T follicular helper cell (primary cell): Measurements from ENCODE around the gene TICRR.

Experiments used
- DNase-seq: peaks from one replicate; pipeline ENCODE4 v3.0.0-alpha.2; 2020; ENCODE audit warnings: low read depth

TICRR gene

DNA sequence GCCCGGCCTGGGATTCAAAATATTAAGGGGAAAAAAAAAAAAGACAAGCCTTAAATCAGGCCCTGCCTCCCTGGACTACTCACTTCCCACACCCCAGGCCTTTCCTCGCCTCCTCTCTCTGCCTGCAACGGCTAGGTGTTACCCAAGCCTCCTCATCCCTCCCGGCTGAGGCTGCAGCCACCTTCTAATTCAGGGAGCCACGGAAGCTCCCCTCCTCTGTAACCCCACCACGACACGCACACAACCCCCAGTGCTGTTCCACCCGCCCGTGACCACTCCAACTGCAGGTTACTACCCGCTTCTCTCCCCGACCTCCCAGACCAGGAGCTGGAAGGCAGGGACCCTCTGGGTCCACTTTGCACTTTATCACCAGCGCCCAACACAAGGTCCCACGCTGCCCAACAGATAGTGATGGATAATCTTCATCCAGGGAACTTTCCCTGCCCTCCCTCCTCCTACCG lies 79.1 kb downstream of the TICRR start:
- no peak for DNase-seq

- no peak for DNase-seq
Measured at GRCh38 chr15:89654847-89655805, 79.9 kb downstream of the TICRR start, which contains the start of gene KIF7. KIF7 (minus strand) TSS chr15:89655467; CDS start chr15:89652930, 2,537 bp downstream.

- no peak for DNase-seq
Measured at GRCh38 chr15:89656116-89656815, 81.0 kb downstream of the TICRR start.

GRCh38 chr15:89657686-89658200 lies 82.5 kb downstream of the TICRR start:
- DNase-seq, result no peak

GRCh38 chr15:89659295-89659694 lies 84.0 kb downstream of the TICRR start:
- no peak for DNase-seq

DNA sequence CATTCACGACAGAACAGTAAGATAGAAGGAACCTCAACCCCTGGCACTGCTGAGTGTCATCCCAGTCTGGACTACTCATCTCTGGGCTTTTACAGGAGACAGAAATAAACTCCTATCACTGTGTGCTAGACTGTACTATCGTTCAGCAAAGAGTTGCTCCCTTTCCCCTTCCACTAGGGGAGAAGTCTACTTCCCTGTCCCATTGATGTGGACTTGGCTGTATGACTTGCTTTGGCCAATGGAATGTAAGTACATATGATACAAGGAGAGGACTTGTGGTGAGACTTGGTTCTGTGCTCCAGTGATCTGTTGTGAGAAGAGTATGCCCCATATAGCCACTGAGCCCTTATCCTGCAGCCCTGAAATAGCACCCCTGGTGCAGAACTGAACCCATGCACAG lies 85.3 kb downstream of the TICRR start:
- DNase-seq, result no peak

GRCh38 chr15:89662893-89663626 lies 87.8 kb downstream of the TICRR start:
- DNase-seq, result no peak

- no peak for DNase-seq
Measured at GRCh38 chr15:89664441-89665350, 89.4 kb downstream of the TICRR start.

DNA sequence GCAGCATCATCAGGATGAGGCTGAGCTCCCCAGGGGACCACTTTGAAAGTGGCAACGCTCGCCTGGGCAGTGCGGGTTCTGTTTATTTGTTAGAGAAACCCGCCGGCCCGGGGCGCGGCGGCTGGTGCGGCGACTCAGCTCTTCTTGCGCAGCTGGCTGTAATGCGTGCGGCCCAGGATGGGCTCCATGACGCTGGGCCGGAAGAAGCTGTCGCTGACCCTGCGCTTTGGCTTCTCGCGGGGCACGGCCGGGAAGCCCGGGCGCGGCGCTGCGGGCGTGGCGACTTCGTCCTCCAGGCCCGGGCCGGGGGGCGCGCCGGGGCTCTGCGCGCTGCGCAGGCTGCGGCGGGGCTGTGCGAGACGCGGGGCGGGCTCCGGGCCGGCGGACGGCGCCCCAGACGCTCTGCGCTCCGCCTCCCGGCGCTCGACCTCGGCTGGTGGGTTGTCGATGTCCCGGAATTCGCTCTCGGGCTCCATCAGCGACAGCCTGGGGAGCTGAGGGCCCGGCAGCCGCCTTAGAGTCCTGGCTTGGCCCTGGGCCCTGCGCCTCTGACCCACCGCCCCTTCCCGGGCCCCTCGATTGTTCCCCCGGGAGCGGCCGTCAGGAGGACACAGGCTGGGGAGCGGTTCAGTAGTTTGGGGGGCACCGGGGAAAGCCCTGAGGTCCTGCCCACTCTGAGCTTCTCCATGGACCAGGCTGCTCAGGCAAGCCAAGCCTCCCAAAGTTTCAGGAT lies 90.3 kb downstream of the TICRR start:
- DNase-seq, result no peak

GRCh38 chr15:89666184-89666857 lies 91.1 kb downstream of the TICRR start:
- no peak for DNase-seq

GRCh38 chr15:89666858-89667705 lies 91.8 kb downstream of the TICRR start:
- DNase-seq, result no peak

DNA sequence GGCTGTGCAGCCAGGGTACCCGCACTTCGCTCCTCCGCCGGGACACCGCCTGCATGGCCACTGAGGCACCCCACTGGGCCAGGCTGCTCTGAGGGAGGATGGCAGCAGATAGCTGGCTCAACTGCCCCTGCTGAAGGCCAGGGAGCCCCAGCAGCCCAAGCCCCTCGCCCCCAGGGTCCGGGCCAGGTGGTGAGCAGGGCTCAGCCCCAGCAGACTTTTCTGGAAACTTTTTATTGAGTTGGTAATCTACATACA lies 92.4 kb downstream of the TICRR start:
- DNase-seq, result no peak

GRCh38 chr15:89668171-89668570 lies 92.9 kb downstream of the TICRR start:
- no peak for DNase-seq

DNA sequence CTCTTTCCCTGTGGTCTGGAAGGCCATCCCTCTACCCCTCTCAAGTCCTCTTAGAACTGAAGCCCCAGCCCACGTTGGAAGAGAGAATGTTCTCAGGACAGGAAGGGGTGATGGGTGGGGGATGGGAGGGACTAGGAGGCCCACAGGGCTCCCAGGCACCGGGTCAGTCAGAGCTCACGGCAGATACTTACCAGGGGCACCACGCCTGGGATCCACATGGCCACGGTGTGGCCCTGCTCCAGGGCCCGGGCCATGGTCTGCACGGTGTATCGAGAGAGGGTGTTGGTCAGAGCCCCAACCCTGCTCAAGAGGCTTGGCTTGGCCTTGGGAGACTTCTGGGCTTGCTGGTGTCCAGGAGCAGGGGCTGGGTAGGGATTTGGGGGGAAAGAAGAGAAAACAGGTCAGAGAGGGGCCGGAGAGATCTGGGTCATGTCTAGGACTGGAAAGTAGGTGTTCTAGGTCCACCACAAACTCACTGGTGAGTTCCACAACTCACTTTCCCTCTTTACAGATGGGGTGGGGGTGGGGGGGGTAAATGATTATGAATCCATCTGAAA lies 94.1 kb downstream of the TICRR start:
- no peak for DNase-seq

DNA sequence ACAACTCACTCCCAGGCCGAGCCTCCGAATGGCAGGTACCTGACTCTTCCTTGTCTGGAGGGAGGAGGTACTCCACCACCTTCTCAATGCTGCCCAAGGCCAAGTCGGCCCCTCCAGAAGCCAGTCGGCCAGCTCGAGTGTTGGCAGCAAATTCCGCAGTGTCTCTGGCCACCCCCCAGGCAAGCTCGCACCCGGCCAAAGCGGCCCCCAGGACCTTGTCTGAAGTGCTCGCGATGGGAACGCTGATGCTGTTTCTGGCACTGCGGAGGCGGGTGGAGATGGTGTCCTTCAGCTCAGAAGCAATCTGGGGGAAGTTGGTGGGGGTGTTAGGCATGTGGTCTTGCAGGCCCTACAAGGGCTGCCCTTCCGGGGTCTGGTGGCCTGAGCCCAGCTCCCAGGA lies 94.7 kb downstream of the TICRR start:
- no peak for DNase-seq

DNA sequence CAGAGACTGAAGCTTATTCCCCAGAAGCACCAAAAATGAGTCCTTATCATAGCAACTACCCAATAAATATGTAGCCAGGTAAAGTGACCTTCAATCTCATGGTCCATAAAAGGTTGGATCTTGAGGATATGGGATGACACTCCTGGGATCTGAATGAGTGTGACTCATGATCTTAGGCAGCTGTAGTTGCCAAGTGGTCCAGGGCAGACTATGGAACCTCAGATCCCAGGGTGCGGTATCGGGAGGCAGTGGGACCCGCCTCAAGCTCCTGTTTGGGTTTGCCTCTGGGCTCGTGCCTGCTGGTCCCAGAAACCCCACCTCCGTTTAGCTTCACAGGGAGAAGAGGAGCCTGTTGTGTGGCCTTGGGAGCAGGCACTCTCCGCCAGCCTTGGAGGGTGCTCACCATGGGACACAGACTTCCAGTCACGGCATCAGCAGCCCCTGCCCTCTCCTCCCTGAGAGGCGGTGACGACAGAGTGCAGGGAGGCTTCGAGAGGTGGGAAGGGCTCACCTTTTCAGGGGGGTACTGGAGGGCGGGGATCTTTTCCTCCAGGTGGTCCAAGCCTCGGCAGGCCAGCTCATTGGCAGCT lies 95.8 kb downstream of the TICRR start:
- DNase-seq, result no peak

DNA sequence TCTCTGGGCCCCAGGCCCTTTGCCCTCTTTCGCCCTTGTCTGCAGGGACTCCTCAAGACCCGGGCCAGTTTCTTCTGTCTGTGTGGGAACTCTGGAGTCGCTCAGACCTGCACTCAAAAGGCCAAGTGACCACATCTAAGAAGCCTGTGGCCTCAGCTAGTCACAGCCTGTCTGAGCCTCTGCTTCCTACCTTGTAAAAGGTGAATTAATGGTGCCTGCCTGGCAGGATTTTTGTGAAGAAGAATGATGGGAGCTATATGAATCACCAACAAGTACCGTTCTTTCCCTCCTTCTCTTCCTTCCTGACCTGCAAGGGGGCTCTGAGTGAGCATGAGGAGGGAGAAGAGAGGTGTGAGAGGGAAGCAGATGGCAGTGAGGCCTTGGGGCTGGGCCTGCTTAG lies 96.4 kb downstream of the TICRR start:
- DNase-seq, result no peak
